HepG2 (cell line): ENCODE data around the gene CPT1B. TPM values are rescaled to one million over a fixed set of nuclear protein-coding genes. Genes with fewer than 3 reads are reported as not detected.

Source experiments
- ASH2L ChIP-seq: fragments of 300-600, 200-600 bp; sonication (generic); IDR thresholded peaks from 2 replicates; pipeline ENCODE4 v1.7.0; 2017; ENCODE audit warnings: low read depth, mild to moderate bottlenecking, moderate library complexity, mixed read lengths, low read length; ENCODE audit not compliant: insufficient read length
- KLF12 ChIP-seq: sonication (generic); formaldehyde crosslinking; IDR thresholded peaks from 2 replicates; pipeline ENCODE4 v1.4.0; 2020; ENCODE audit warnings: missing genetic modification reagents, borderline replicate concordance
- KLF16 ChIP-seq, 2 experiments: sonication (generic) in 1 of 2; formaldehyde crosslinking in 1 of 2; IDR thresholded peaks; 2 replicates each; pipeline versions ENCODE4 v1.6.1 to v1.8.0; 2016 to 2023; ENCODE audit warnings: missing genetic modification reagents in 2 of 2, missing compliant biosample characterization in 1 of 2
- MBD4 ChIP-seq: IDR thresholded peaks from 2 replicates; pipeline ENCODE4 v1.6.1; 2012; ENCODE audit warnings: low read length, inconsistent platforms, borderline replicate concordance
- MXD4 ChIP-seq: IDR thresholded peaks from 2 replicates; pipeline ENCODE4 v1.6.1; 2016; ENCODE audit warnings: mild to moderate bottlenecking, missing biosample characterization, missing genetic modification reagents
- MYC ChIP-seq: sonication (generic); formaldehyde crosslinking; IDR thresholded peaks from 2 replicates; pipeline ENCODE4 v1.9.0; 2021; ENCODE audit warnings: missing genetic modification reagents, borderline replicate concordance
- NR1H2 ChIP-seq: sonication (generic); formaldehyde crosslinking; IDR thresholded peaks from 2 replicates; pipeline ENCODE4 v1.8.1; 2022; ENCODE audit warnings: low read depth, missing genetic modification reagents, borderline replicate concordance
- PHF5A ChIP-seq: IDR thresholded peaks from one replicate; pipeline ENCODE4 v1.6.1; 2018; ENCODE audit warnings: low read depth, missing genetic modification reagents; ENCODE audit not compliant: unreplicated experiment
- SIX4 ChIP-seq: sonication (generic); formaldehyde crosslinking; IDR thresholded peaks from 2 replicates; pipeline ENCODE4 v1.4.0; 2020; ENCODE audit warnings: missing genetic modification reagents
- SP4 ChIP-seq: sonication (generic); formaldehyde crosslinking; IDR thresholded peaks from 2 replicates; pipeline ENCODE4 v1.8.1; 2023; ENCODE audit warnings: mild to moderate bottlenecking, missing genetic modification reagents
- TCF7 ChIP-seq: sonication (generic); IDR thresholded peaks from 2 replicates; pipeline ENCODE4 v1.6.1; 2016; ENCODE audit warnings: antibody characterized with exemption, low read depth
- XBP1 ChIP-seq: sonication (generic); formaldehyde crosslinking; IDR thresholded peaks from 2 replicates; pipeline ENCODE4 v1.5.0; 2020; ENCODE audit warnings: missing genetic modification reagents
- ZNF138 ChIP-seq: sonication (generic); formaldehyde crosslinking; IDR thresholded peaks from 2 replicates; pipeline ENCODE4 v1.5.0; 2020; ENCODE audit warnings: mild to moderate bottlenecking, low read depth, missing genetic modification reagents
- ZNF576 ChIP-seq: sonication (generic); formaldehyde crosslinking; IDR thresholded peaks from 2 replicates; pipeline ENCODE4 v1.4.0; 2020; ENCODE audit warnings: mild to moderate bottlenecking, missing genetic modification reagents
- ZNF703 ChIP-seq: sonication (generic); formaldehyde crosslinking; IDR thresholded peaks from 2 replicates; pipeline ENCODE4 v1.5.1; 2020; ENCODE audit warnings: missing genetic modification reagents, mild to moderate bottlenecking, moderate library complexity, borderline replicate concordance
- ZNF75D ChIP-seq: sonication (generic); formaldehyde crosslinking; IDR thresholded peaks from 2 replicates; pipeline ENCODE4 v1.8.1; 2023; ENCODE audit warnings: missing genetic modification reagents, mild to moderate bottlenecking, borderline replicate concordance
- ZNF773 ChIP-seq: sonication (generic); formaldehyde crosslinking; IDR thresholded peaks from 2 replicates; pipeline ENCODE4 v1.4.0; 2020; ENCODE audit warnings: missing genetic modification reagents, borderline replicate concordance
- polyA plus RNA-seq, 8 experiments: library from polyadenylated mRNA; depleted of rRNA in 3 of 8; stranded (reverse) in 7 of 8; unstranded in 1 of 8; fragments of >200 nt; fragmentation: Illumina TruSeq in 4 of 8; extraction: Trizol in 4 of 8; gene quantifications; 2 replicates each; pipeline versions ENCODE4 v1.2.1 to v1.2.3, GENCODE V29; 2011 to 2016; ENCODE audit warnings: low read depth in 4 of 8, missing spikeins in 1 of 8, mixed read lengths in 1 of 8; ENCODE audit not compliant: insufficient read depth in 1 of 8
- total RNA-seq, 5 experiments: library from RNA; depleted of rRNA; stranded (reverse); fragments of >200 nt; fragmentation: Illumina TruSeq; extraction: Trizol; gene quantifications; 2 replicates each; pipeline ENCODE4 v1.2.3, GENCODE V29; 2016; ENCODE audit warnings: low read depth in 1 of 5
- TF ChIP-seq, protein P1 (sequence below): sonication (generic); formaldehyde crosslinking; IDR thresholded peaks from 2 replicates; pipeline ENCODE4 v1.4.0; 2020; ENCODE audit warnings: mild to moderate bottlenecking, missing genetic modification reagents
- TF ChIP-seq, protein P2 (sequence below): sonication (generic); formaldehyde crosslinking; IDR thresholded peaks from 2 replicates; pipeline ENCODE4 v1.8.1; 2023; ENCODE audit warnings: mild to moderate bottlenecking, missing genetic modification reagents
- TF ChIP-seq, protein P3 (sequence below): sonication (generic); formaldehyde crosslinking; IDR thresholded peaks from 2 replicates; pipeline ENCODE4 v1.5.1; 2020; ENCODE audit warnings: mild to moderate bottlenecking, missing genetic modification reagents, moderate library complexity

CPT1B gene
- total and polyA plus RNA-seq, 2 of the 13 experiments (the other 11 are each of a cell fraction or from before 2014, with no cell fraction given) = 9.2 to 19.5 TPM

- TF ChIP-seq, protein P1, sequence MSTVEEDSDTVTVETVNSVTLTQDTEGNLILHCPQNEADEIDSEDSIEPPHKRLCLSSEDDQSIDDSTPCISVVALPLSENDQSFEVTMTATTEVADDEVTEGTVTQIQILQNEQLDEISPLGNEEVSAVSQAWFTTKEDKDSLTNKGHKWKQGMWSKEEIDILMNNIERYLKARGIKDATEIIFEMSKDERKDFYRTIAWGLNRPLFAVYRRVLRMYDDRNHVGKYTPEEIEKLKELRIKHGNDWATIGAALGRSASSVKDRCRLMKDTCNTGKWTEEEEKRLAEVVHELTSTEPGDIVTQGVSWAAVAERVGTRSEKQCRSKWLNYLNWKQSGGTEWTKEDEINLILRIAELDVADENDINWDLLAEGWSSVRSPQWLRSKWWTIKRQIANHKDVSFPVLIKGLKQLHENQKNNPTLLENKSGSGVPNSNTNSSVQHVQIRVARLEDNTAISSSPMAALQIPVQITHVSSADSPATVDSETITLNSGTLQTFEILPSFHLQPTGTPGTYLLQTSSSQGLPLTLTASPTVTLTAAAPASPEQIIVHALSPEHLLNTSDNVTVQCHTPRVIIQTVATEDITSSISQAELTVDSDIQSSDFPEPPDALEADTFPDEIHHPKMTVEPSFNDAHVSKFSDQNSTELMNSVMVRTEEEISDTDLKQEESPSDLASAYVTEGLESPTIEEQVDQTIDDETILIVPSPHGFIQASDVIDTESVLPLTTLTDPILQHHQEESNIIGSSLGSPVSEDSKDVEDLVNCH (CRISPR knock-in tag) = no peak
- 0 out of 2 replicates have a peak, but pooled peaks have one; percentile 14 for TF ChIP-seq ZNF773 (CRISPR knock-in tag)
- no peak for TF ChIP-seq ZNF75D (CRISPR knock-in tag)
- TF ChIP-seq, protein P2, sequence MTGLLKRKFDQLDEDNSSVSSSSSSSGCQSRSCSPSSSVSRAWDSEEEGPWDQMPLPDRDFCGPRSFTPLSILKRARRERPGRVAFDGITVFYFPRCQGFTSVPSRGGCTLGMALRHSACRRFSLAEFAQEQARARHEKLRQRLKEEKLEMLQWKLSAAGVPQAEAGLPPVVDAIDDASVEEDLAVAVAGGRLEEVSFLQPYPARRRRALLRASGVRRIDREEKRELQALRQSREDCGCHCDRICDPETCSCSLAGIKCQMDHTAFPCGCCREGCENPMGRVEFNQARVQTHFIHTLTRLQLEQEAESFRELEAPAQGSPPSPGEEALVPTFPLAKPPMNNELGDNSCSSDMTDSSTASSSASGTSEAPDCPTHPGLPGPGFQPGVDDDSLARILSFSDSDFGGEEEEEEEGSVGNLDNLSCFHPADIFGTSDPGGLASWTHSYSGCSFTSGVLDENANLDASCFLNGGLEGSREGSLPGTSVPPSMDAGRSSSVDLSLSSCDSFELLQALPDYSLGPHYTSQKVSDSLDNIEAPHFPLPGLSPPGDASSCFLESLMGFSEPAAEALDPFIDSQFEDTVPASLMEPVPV = peak; percentile 48; the same call in 1 of the 2 replicates
- TF ChIP-seq ZNF576 (CRISPR knock-in tag) = no peak
- TF ChIP-seq MXD4 = no peak
- TF ChIP-seq ZNF138 (CRISPR knock-in tag) = 0 out of 2 replicates have a peak, but pooled peaks have one; percentile 62
- TF ChIP-seq MYC (CRISPR knock-in tag) = peak; percentile 46; the same call in 1 of the 2 replicates
- peak; percentile 44 for TF ChIP-seq ASH2L
- no peak for TF ChIP-seq PHF5A
- TF ChIP-seq TCF7 = no peak
- no peak for TF ChIP-seq XBP1
- TF ChIP-seq ZNF703 (CRISPR knock-in tag) = no peak
- 0 out of 2 replicates have a peak, but pooled peaks have one; percentile 32 for TF ChIP-seq NR1H2 (CRISPR knock-in tag)
- TF ChIP-seq MBD4 = no peak
- TF ChIP-seq, protein P3, sequence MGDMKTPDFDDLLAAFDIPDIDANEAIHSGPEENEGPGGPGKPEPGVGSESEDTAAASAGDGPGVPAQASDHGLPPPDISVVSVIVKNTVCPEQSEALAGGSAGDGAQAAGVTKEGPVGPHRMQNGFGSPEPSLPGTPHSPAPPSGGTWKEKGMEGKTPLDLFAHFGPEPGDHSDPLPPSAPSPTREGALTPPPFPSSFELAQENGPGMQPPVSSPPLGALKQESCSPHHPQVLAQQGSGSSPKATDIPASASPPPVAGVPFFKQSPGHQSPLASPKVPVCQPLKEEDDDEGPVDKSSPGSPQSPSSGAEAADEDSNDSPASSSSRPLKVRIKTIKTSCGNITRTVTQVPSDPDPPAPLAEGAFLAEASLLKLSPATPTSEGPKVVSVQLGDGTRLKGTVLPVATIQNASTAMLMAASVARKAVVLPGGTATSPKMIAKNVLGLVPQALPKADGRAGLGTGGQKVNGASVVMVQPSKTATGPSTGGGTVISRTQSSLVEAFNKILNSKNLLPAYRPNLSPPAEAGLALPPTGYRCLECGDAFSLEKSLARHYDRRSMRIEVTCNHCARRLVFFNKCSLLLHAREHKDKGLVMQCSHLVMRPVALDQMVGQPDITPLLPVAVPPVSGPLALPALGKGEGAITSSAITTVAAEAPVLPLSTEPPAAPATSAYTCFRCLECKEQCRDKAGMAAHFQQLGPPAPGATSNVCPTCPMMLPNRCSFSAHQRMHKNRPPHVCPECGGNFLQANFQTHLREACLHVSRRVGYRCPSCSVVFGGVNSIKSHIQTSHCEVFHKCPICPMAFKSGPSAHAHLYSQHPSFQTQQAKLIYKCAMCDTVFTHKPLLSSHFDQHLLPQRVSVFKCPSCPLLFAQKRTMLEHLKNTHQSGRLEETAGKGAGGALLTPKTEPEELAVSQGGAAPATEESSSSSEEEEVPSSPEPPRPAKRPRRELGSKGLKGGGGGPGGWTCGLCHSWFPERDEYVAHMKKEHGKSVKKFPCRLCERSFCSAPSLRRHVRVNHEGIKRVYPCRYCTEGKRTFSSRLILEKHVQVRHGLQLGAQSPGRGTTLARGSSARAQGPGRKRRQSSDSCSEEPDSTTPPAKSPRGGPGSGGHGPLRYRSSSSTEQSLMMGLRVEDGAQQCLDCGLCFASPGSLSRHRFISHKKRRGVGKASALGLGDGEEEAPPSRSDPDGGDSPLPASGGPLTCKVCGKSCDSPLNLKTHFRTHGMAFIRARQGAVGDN = peak; percentile 1
- no peak; a peak in 2 of 4 replicates for TF ChIP-seq KLF16 (CRISPR knock-in tag; IDR thresholded peaks at IDR 0.05)
- 0 out of 2 replicates have a peak, but pooled peaks have one; percentile 54 for TF ChIP-seq KLF12
- TF ChIP-seq SP4 (CRISPR knock-in tag) = peak; percentile 74
- no peak for TF ChIP-seq SIX4
Measured at GRCh38 chr22:50526108-50526833, 52.0 kb downstream of the CPT1B start (continued).
